ENCODE results near the gene DENND1A.
A peak's percentile ranks its signal among the peaks of the same experiment; 100 is the strongest.

The DENND1A gene

DNA sequence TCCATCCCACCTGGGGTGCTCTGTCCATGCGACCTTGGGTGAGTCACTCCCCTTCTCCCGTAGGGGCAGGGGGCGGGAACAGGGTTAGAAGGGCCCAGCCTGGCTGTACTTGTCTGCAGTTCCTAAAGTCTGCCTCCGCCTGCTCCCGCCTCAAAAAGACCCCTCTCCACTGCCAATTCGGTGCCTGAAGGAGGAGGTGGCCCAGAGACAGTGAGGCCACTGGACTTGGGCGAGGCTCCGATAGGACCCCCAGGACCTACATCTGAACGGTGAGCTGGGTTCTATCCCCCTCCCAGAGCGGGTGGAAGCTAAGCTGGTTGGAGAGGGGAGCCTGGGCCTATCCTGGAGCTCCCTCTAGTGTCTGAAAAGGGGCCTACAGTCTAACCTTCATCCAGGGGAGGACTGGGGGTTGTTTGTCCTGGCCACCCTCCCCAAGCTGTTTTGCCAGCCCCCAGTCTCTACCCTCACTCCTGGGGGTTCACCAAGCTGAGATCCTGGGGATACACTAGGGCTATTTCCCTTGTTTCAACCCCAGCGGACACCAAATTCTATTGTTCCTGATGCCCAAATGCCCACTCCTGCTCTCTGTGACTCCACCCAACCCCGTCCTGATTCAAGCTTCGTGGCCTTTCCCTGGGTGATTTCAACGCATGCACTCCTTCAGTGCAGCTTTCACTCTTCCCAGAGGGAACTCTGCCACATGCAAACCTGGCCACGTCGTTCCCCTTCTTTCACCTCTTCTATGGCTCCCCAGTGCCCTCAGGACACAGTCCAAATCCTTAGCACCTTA lies 580.0 kb downstream of the DENND1A start:
- no peak overlapping the region for H3K27ac ChIP-seq
- H3K27me3 ChIP-seq: peaks cover 0 to 54% of the 10 kb centered on the region in 2 donors
- H3K4me1 ChIP-seq: peaks cover 0 to 11% (median 5%) of the 10 kb centered on the region in 4 donors
- TF ChIP-seq, protein P1, sequence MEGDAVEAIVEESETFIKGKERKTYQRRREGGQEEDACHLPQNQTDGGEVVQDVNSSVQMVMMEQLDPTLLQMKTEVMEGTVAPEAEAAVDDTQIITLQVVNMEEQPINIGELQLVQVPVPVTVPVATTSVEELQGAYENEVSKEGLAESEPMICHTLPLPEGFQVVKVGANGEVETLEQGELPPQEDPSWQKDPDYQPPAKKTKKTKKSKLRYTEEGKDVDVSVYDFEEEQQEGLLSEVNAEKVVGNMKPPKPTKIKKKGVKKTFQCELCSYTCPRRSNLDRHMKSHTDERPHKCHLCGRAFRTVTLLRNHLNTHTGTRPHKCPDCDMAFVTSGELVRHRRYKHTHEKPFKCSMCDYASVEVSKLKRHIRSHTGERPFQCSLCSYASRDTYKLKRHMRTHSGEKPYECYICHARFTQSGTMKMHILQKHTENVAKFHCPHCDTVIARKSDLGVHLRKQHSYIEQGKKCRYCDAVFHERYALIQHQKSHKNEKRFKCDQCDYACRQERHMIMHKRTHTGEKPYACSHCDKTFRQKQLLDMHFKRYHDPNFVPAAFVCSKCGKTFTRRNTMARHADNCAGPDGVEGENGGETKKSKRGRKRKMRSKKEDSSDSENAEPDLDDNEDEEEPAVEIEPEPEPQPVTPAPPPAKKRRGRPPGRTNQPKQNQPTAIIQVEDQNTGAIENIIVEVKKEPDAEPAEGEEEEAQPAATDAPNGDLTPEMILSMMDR (IDR thresholded peaks at IDR 0.05): peak; percentile 91 to 98
- no peak for DNase-seq
- H3K4me3 ChIP-seq: no peak overlapping the region
- intact Hi-C loops (cut with DNase I; ENCODE audit: low total_unique reads): loop anchor here (5.0 to 10.0 kb wide), 2 partner anchors 268 to 885 kb away; no protein-coding TSS in a partner anchor
- H3K36me3 ChIP-seq: no peaks in the 10 kb centered on the region
- H3K9me3 ChIP-seq: no peaks in the 10 kb centered on the region

- H3K36me3 ChIP-seq: no peaks in the 10 kb centered on the region
- H3K4me1 ChIP-seq: peaks cover 0 to 2% (median 2%) of the 10 kb centered on the region in 4 donors
These were observed 580.9 kb downstream of the DENND1A start for GRCh38 chr9:123349033-123349432.

DNA sequence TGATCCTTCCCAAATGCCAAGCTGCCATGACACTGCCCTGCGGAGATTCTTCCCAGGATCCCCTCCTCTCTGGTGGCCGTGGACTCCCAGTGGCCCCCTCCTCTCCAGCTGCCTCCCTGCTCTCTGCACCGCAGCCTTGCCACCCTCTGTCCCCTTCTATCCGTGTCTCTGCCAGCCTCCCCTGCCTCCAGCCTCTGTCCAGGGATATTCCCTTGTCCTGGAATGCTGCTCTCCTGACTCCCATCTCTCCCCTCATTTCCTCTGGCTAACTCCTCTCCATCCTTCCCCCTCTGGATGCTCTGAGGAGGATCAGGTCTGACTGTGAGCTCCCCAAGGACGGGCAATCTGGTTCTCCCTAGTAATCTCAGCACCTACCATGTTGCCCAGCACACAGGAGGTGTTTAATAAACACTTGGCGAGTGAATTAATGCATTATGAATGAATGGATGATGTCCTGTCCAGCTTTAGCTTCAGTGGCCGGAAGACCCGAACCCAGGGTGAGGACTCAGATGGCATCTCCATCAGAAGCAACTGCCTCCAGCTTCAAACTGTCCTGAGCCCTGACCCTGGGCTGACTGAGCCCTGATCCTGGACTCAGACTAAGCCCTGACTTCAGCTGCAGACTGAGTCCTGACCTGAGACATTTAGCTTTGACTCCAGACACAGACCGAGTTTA lies 581.5 kb downstream of the DENND1A start:
- DNase-seq: no peak
- intact Hi-C loops (cut with DNase I; ENCODE audit: low total_unique reads): no loop called here
- Histone ChIP-seq H3K36me3 (no peaks in the 10 kb centered on the region), H3K27ac (no peak overlapping the region), H3K4me3 (no peak overlapping the region), H3K4me1 (peaks cover 0 to 3% (median 0%) of the 10 kb centered on the region in 4 donors), H3K27me3 (peaks cover 0 to 39% of the 10 kb centered on the region in 2 donors), H3K9me3 (no peaks in the 10 kb centered on the region)
- TF ChIP-seq, protein P1 (IDR thresholded peaks at IDR 0.05): no peak

More at GRCh38 chr9:123349033-123349432, 580.9 kb downstream of the DENND1A start:
- no peak for DNase-seq
- Histone ChIP-seq H3K4me3 (no peak overlapping the region), H3K27me3 (peaks cover 0 to 45% of the 10 kb centered on the region in 2 donors), H3K27ac (no peak overlapping the region), H3K9me3 (no peaks in the 10 kb centered on the region)
- intact Hi-C loops (cut with DNase I; ENCODE audit: low total_unique reads): no loop called here
- TF ChIP-seq, protein P1 (IDR thresholded peaks at IDR 0.05): no peak

DNA sequence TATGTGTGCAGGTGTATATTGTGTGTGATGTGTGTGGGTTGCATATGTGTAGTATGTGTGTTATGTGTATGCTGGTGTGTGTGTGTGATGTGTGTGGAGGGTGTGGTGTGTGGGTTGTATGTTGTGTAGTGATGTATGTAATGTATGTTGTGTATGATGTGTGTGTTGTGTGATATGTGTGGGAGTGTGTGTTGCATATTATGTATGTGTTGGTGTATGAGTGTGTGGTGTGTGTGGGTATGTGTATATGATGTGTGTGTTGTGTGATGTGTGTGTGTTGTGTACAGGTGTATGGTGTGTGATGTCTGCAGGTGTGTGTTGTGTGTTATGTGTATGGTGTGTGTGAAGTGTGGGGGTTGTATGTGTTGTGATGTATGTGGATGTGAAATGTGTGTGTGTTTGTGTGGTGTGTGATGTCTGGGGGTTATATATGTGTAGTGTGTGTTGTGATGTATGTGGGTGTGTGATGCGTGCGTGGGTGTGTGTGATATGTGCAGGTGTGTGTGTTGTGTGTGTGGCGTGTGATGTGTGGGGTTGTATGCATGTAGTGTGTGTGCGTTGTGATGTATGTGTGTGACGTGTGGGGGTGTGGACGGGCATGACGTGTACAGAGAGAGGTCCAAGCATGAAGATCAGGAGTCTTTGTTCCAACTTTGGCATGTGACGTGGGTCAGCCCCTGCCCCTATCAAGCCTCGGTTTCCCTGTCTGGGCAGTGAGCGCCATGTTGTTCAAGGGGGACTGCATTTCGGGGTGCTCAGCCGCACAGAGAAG lies 582.5 kb downstream of the DENND1A start:
- Histone ChIP-seq H3K4me3 (no peak overlapping the region), H3K27me3 (peaks cover 0 to 30% of the 10 kb centered on the region in 2 donors), H3K27ac (no peak overlapping the region), H3K9me3 (no peaks in the 10 kb centered on the region), H3K4me1 (peaks cover 0 to 8% (median 0%) of the 10 kb centered on the region in 4 donors), H3K36me3 (no peaks in the 10 kb centered on the region)
- TF ChIP-seq, protein P1 (IDR thresholded peaks at IDR 0.05): no peak
- no peak for DNase-seq
- intact Hi-C loops (cut with DNase I; ENCODE audit: low total_unique reads): no loop called here

DNA sequence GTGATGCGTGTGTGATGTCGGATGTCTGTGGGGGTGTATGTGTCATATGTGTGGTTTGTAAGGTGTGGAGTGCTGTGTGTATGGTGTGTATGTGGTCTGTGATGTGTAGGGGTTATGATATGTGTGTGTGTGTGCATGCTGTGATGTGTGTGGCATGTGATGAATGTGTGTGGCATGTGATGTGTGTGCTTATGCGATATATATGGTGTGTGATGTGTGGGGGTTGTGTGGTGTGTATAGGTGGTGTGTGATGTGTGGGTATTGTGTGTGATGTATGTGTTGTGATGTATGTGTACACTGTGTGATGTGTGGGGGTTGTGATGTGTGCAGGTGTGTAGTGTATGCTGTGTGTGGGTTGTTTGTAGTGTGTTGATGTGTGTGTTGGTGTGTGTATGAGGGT lies 583.1 kb downstream of the DENND1A start:
- Histone ChIP-seq H3K4me3 (no peak overlapping the region), H3K4me1 (peaks cover 0 to 8% (median 0%) of the 10 kb centered on the region in 4 donors), H3K36me3 (no peaks in the 10 kb centered on the region), H3K9me3 (no peaks in the 10 kb centered on the region), H3K27ac (no peak overlapping the region), H3K27me3 (peaks cover 0 to 28% of the 10 kb centered on the region in 2 donors)
- intact Hi-C loops (cut with DNase I; ENCODE audit: low total_unique reads): no loop called here
- TF ChIP-seq, protein P1 (IDR thresholded peaks at IDR 0.05): no peak
- no peak for DNase-seq

All from tibial artery (tissue), 4 donors.